GM20000 (cell line): ENCODE results near the gene EGFL7.

Experiments used
- DNase-seq: peaks from one replicate; pipeline ENCODE4 v3.0.0; 2012; ENCODE audit warnings: low spot score
- CTCF ChIP-seq: IDR thresholded peaks from 2 replicates; pipeline ENCODE4 v1.5.1; 2012; ENCODE audit warnings: mild to moderate bottlenecking, control low read depth; ENCODE audit errors: extremely low read depth, missing control alignments

EGFL7 gene

GRCh38 chr9:136659861-136660784 is 2.6 kb upstream of the EGFL7 start:
- no peak for TF ChIP-seq CTCF
- DNase-seq, result no peak

GRCh38 chr9:136660971-136661550 is 1.7 kb upstream of the EGFL7 start:
- no peak for TF ChIP-seq CTCF
- no peak for DNase-seq

GRCh38 chr9:136661641-136662325 is 933 bp upstream of the EGFL7 start:
- no peak for TF ChIP-seq CTCF
- DNase-seq, result no peak

- DNase-seq, result no peak
- no peak for TF ChIP-seq CTCF
These were observed 425 bp upstream of the EGFL7 start for GRCh38 chr9:136662326-136662655.

GRCh38 chr9:136664000-136664915 is 1.5 kb downstream of the EGFL7 start:
- TF ChIP-seq CTCF, result no peak

DNA sequence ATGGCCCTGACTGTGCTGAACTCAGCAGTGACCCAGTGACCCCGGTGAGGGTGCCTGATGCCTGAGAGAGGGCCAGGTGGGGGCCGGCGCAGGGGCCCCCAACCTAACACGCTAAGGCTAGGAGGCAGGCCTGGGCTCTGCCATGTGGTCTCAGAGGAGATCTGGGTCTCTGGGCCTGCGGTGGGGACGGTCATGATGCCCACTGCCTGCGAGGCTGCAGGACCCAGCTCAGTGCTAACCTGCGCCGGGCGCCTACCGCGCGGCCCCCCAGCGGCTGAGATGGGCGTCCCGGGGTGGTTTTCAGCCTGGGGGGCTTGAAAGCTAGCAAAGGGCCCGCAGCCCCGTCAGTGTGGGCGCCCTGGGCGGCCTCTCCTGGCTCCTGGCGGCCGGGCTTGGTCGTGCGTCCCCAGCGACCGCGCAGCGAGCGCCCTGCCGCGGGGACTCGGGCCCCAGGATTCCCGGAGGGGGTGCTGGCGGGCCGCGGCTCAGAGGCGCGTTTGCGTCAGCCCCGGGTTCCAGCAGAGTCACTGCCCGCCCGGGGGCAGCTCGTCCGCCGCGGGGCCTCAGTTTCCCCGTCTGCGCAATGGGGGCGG is 2.5 kb downstream of the EGFL7 start:
- peak; percentile 84 for DNase-seq
- no peak for TF ChIP-seq CTCF

More at GRCh38 chr9:136664000-136664915, 1.5 kb downstream of the EGFL7 start:
- no peak for DNase-seq
